Measurements from ENCODE around the gene CALU. TPM values are rescaled to one million over a fixed set of nuclear protein-coding genes. Genes with fewer than 3 reads are reported as not detected.

The CALU gene
- total RNA-seq, 8 experiments from 2014 or later: 66.8 to 449 (median 126) TPM

- no peak overlapping the region for H3K4me3 ChIP-seq
- H3K27ac ChIP-seq: no peak overlapping the region
- peaks cover 14 to 18% of the 10 kb centered on the region in 2 donors for H3K4me1 ChIP-seq (replicated peaks in 1 of 2)
- no peak for ATAC-seq (replicated peaks in 6 of 8)
- 0 to 100% (median 92%) methylated on average over 1 to 4 of the region's 4 CpGs; no CpG with 5 or more reads in 1 of the 10 experiments for WGBS, 10 experiments
- in situ Hi-C loops (cut with MboI; ENCODE audit: low pct_unique_long_range_greater_than_20kb in 2 of 9, low sequenced_read_pairs in 9 of 9, unreplicated experiment in 9 of 9): no loop called here
These were observed 3.0 kb downstream of the CALU start for GRCh38 chr7:128742206-128742605.

GRCh38 chr7:128743112-128743772, 4.1 kb downstream of the CALU start:
- ATAC-seq (replicated peaks in 6 of 8): peak in 1 of 8 experiments; percentile 3
- in situ Hi-C loops (cut with MboI; ENCODE audit: low pct_unique_long_range_greater_than_20kb in 2 of 9, low sequenced_read_pairs in 9 of 9, unreplicated experiment in 9 of 9): no loop called here
- no peak overlapping the region for H3K27ac ChIP-seq
- peaks cover 12 to 16% of the 10 kb centered on the region in 2 donors for H3K4me1 ChIP-seq (replicated peaks in 1 of 2)
- WGBS, 10 experiments: 48 to 98% (median 95%) methylated on average over 2 to 7 of the region's 7 CpGs; no CpG with 5 or more reads in 1 of the 10 experiments
- no peak overlapping the region for H3K4me3 ChIP-seq

- 14 to 100% (median 73%) methylated on average over 1 to 2 of the region's 2 CpGs; no CpG with 5 or more reads in 1 of the 10 experiments for WGBS, 10 experiments
- H3K4me3 ChIP-seq: no peak overlapping the region
- H3K27ac ChIP-seq: no peak overlapping the region
- in situ Hi-C loops (cut with MboI; ENCODE audit: low pct_unique_long_range_greater_than_20kb in 2 of 9, low sequenced_read_pairs in 9 of 9, unreplicated experiment in 9 of 9): no loop called here
- no peak for ATAC-seq (replicated peaks in 6 of 8)
- H3K4me1 ChIP-seq (replicated peaks in 1 of 2): peaks cover 8 to 12% of the 10 kb centered on the region in 2 donors
These were observed 5.3 kb downstream of the CALU start for GRCh38 chr7:128744366-128744905.

GRCh38 chr7:128745706-128746105, 6.5 kb downstream of the CALU start:
- peaks cover 5 to 7% of the 10 kb centered on the region in 2 donors for H3K4me1 ChIP-seq (replicated peaks in 1 of 2)
- H3K4me3 ChIP-seq: no peak overlapping the region
- no peak overlapping the region for H3K27ac ChIP-seq
- WGBS, 10 experiments: 0 to 100% (median 83%) methylated on average over 1 of the region's 1 CpG
- ATAC-seq (replicated peaks in 6 of 8): no peak
- in situ Hi-C loops (cut with MboI; ENCODE audit: low pct_unique_long_range_greater_than_20kb in 2 of 9, low sequenced_read_pairs in 9 of 9, unreplicated experiment in 9 of 9): no loop called here

GRCh38 chr7:128747327-128748079, 8.3 kb downstream of the CALU start:
- ATAC-seq (replicated peaks in 6 of 8): no peak
- in situ Hi-C loops (cut with MboI; ENCODE audit: low pct_unique_long_range_greater_than_20kb in 2 of 9, low sequenced_read_pairs in 9 of 9, unreplicated experiment in 9 of 9): no loop called here

GRCh38 chr7:128752251-128752650, 13.1 kb downstream of the CALU start:
- 71 to 100% (median 100%) methylated on average over 1 of the region's 1 CpG; no CpG with 5 or more reads in 2 of the 10 experiments for WGBS, 10 experiments
- Histone ChIP-seq H3K4me1 (replicated peaks in 1 of 2) (no peaks in the 10 kb centered on the region), H3K4me3 (no peak overlapping the region), H3K27ac (no peak overlapping the region)
- in situ Hi-C loops (cut with MboI; ENCODE audit: low pct_unique_long_range_greater_than_20kb in 2 of 9, low sequenced_read_pairs in 9 of 9, unreplicated experiment in 9 of 9): no loop called here
- ATAC-seq (replicated peaks in 6 of 8): no peak

More at GRCh38 chr7:128747327-128748079, 8.3 kb downstream of the CALU start:
- Histone ChIP-seq H3K4me3 (no peak overlapping the region), H3K27ac (no peak overlapping the region), H3K4me1 (replicated peaks in 1 of 2) (no peaks in the 10 kb centered on the region)
- WGBS, 10 experiments: 52 to 100% (median 94%) methylated on average over 2 to 5 of the region's 6 CpGs; no CpG with 5 or more reads in 1 of the 10 experiments

GRCh38 chr7:128755075-128755818, 16.1 kb downstream of the CALU start:
- 60 to 100% (median 100%) methylated on average over 1 to 2 of the region's 2 CpGs; no CpG with 5 or more reads in 5 of the 10 experiments for WGBS, 10 experiments
- ATAC-seq (replicated peaks in 6 of 8): peak in 2 of 8 experiments; percentile 5 to 68
- Histone ChIP-seq H3K27ac (no peak overlapping the region), H3K4me3 (no peak overlapping the region), H3K4me1 (replicated peaks in 1 of 2) (no peaks in the 10 kb centered on the region)
- in situ Hi-C loops (cut with MboI; ENCODE audit: low pct_unique_long_range_greater_than_20kb in 2 of 9, low sequenced_read_pairs in 9 of 9, unreplicated experiment in 9 of 9): no loop called here

- peak in 5 of 8 experiments; percentile 38 to 93 (median 86) for ATAC-seq (replicated peaks in 6 of 8)
- Histone ChIP-seq H3K27ac (no peak overlapping the region), H3K4me1 (replicated peaks in 1 of 2) (no peaks in the 10 kb centered on the region), H3K4me3 (no peak overlapping the region)
- 4 to 95% (median 42%) methylated on average over 2 to 5 of the region's 5 CpGs; no CpG with 5 or more reads in 1 of the 10 experiments for WGBS, 10 experiments
- in situ Hi-C loops (cut with MboI; ENCODE audit: low pct_unique_long_range_greater_than_20kb in 2 of 9, low sequenced_read_pairs in 9 of 9, unreplicated experiment in 9 of 9): no loop called here
These were observed 16.8 kb downstream of the CALU start for GRCh38 chr7:128755819-128756476.

- no peaks in the 10 kb centered on the region for H3K4me1 ChIP-seq (replicated peaks in 1 of 2)
- no peak for ATAC-seq (replicated peaks in 6 of 8)
- no peak overlapping the region for H3K4me3 ChIP-seq
- in situ Hi-C loops (cut with MboI; ENCODE audit: low pct_unique_long_range_greater_than_20kb in 2 of 9, low sequenced_read_pairs in 9 of 9, unreplicated experiment in 9 of 9): no loop called here
- WGBS, 10 experiments: 17 to 100% (median 78%) methylated on average over 1 to 2 of the region's 2 CpGs; no CpG with 5 or more reads in 4 of the 10 experiments
- H3K27ac ChIP-seq: no peak overlapping the region
These were observed 18.0 kb downstream of the CALU start for GRCh38 chr7:128757203-128757602.

GRCh38 chr7:128758553-128758952, 19.4 kb downstream of the CALU start:
- WGBS, 10 experiments: 93 to 100% (median 100%) methylated on average over 1 of the region's 1 CpG; no CpG with 5 or more reads in 2 of the 10 experiments
- H3K27ac ChIP-seq: no peak overlapping the region
- H3K4me3 ChIP-seq: no peak overlapping the region
- no peaks in the 10 kb centered on the region for H3K4me1 ChIP-seq (replicated peaks in 1 of 2)
- in situ Hi-C loops (cut with MboI; ENCODE audit: low pct_unique_long_range_greater_than_20kb in 2 of 9, low sequenced_read_pairs in 9 of 9, unreplicated experiment in 9 of 9): no loop called here
- ATAC-seq (replicated peaks in 6 of 8): no peak

- ATAC-seq (replicated peaks in 6 of 8): no peak
- no peak overlapping the region for H3K27ac ChIP-seq
- H3K4me3 ChIP-seq: no peak overlapping the region
- no peaks in the 10 kb centered on the region for H3K4me1 ChIP-seq (replicated peaks in 1 of 2)
- in situ Hi-C loops (cut with MboI; ENCODE audit: low pct_unique_long_range_greater_than_20kb in 2 of 9, low sequenced_read_pairs in 9 of 9, unreplicated experiment in 9 of 9): no loop called here
These were observed 20.1 kb downstream of the CALU start for GRCh38 chr7:128759242-128759641.

- no peak for ATAC-seq (replicated peaks in 6 of 8)
- Histone ChIP-seq H3K27ac (no peak overlapping the region), H3K4me1 (replicated peaks in 1 of 2) (no peaks in the 10 kb centered on the region), H3K4me3 (no peak overlapping the region)
- WGBS, 10 experiments: 76 to 100% (median 100%) methylated on average over 1 to 3 of the region's 3 CpGs; no CpG with 5 or more reads in 2 of the 10 experiments
- in situ Hi-C loops (cut with MboI; ENCODE audit: low pct_unique_long_range_greater_than_20kb in 2 of 9, low sequenced_read_pairs in 9 of 9, unreplicated experiment in 9 of 9): no loop called here
These were observed 24.4 kb downstream of the CALU start for GRCh38 chr7:128763541-128763940.
